GM18861 (cell line): ENCODE measurements around the gene SLCO4C1.

Source experiments
- ATAC-seq: cut with Tn5 transposase; IDR thresholded peaks from one replicate; pipeline ENCODE4 v1.9.1; 2021; ENCODE audit not compliant: unreplicated experiment

SLCO4C1 gene

GRCh38 chr5:102271759-102272158 is 24.3 kb downstream of the SLCO4C1 start:
- ATAC-seq, result no peak

- ATAC-seq, result no peak
Measured at GRCh38 chr5:102270036-102270435, 26.0 kb downstream of the SLCO4C1 start.

- no peak for ATAC-seq
Measured at GRCh38 chr5:102262688-102263087, 33.4 kb downstream of the SLCO4C1 start.

GRCh38 chr5:102249381-102249780 is 46.7 kb downstream of the SLCO4C1 start:
- ATAC-seq, result no peak

- ATAC-seq, result no peak
Measured at GRCh38 chr5:102243213-102243612, 52.9 kb downstream of the SLCO4C1 start.

GRCh38 chr5:102241809-102242421 is 54.2 kb downstream of the SLCO4C1 start:
- ATAC-seq, result no peak

- ATAC-seq, result peak; percentile 84
Measured at GRCh38 chr5:102231693-102232619, 64.1 kb downstream of the SLCO4C1 start.

- ATAC-seq, result no peak
Measured at GRCh38 chr5:102229685-102230084, 66.4 kb downstream of the SLCO4C1 start.

- no peak for ATAC-seq
Measured at GRCh38 chr5:102226321-102226720, 69.8 kb downstream of the SLCO4C1 start.

GRCh38 chr5:102223542-102224477 is 72.3 kb downstream of the SLCO4C1 start:
- peak; percentile 64 for ATAC-seq

- ATAC-seq, result no peak
Measured at GRCh38 chr5:102222772-102223171, 73.3 kb downstream of the SLCO4C1 start.

GRCh38 chr5:102221949-102222348 is 74.1 kb downstream of the SLCO4C1 start:
- no peak for ATAC-seq

GRCh38 chr5:102218159-102218558 is 77.9 kb downstream of the SLCO4C1 start:
- ATAC-seq, result peak; percentile 48

- no peak for ATAC-seq
Measured at GRCh38 chr5:102216678-102217077, 79.4 kb downstream of the SLCO4C1 start.

- ATAC-seq, result no peak
Measured at GRCh38 chr5:102211165-102211564, 84.9 kb downstream of the SLCO4C1 start.

GRCh38 chr5:102200861-102201260 is 95.2 kb downstream of the SLCO4C1 start:
- no peak for ATAC-seq

- ATAC-seq, result no peak
Measured at GRCh38 chr5:102196481-102196880, 99.6 kb downstream of the SLCO4C1 start.
